HG02642 (cell line): Measurements from ENCODE around the gene FZR1.
"Not testable (repeated sequence)": the region's sequence is repeated elsewhere in the genome, so short reads cannot be mapped to it uniquely, and the experiment has no call there.

Experiments used
- ATAC-seq: cut with Tn5 transposase; IDR thresholded peaks from one replicate; pipeline ENCODE4 v1.9.1; 2021; ENCODE audit warnings: mild to moderate bottlenecking; ENCODE audit not compliant: unreplicated experiment, poor library complexity

The FZR1 gene

DNA sequence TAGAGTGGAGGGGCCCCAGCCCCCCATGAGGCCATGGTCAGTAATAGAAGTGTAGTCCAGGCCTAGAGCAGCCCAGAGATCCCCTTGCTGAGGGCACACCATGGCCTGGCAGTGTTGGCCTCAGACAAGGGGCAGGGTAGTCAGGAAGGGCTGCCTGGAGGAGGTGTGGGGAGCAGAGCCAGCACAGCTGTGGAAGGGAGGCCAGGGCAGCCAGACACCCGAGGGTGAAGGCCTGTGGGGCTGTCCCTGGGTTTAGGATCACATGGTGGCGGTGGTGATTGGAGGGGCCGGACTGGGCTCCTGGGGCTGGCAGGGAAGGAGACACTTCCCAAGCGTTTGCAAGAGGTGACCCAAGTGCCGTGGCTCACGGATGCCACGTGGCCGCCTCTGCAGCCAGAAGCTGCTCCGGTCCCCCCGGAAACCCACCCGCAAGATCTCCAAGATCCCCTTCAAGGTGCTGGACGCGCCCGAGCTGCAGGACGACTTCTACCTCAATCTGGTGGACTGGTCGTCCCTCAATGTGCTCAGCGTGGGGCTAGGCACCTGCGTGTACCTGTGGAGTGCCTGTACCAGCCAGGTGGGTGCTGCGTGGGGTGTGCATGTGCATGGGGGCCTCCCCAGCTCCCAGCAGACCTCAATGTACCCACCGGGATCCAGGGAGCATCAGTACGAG lies 21.3 kb downstream of the FZR1 start:
- ATAC-seq, result no peak

GRCh38 chr19:3528080-3528479 lies 22.0 kb downstream of the FZR1 start:
- no peak for ATAC-seq

DNA sequence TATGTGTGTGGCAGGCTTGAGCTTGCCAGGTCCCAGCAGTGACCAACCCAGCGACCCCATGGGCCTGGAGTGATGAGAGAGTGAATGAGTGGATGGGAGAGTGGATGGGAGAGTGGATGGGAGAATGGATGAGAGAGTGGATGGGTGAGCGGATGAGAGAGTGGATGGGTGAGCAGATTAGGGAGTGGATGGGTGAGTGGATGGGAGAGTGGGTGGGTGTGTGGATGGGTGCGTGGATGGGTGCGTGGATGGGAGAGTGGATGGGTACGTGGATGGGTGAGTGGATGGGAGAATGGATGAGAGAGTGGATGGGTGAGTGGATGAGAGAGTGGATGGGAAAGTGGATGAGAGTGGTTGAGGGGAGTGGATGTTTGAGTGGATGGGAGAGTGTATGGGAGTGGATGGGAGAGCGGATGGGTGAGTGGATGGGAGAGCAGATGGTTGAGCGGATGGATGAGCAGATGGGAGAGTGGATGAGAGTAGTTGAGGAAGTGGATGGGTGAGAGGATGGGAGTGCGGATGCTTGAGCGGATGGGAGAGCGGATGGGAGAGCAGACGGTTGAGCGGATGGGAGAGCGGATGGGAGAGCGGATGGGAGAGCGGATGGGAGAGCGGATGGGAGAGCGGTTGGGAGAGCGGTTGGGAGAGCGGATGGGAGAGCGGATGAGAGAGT lies 22.6 kb downstream of the FZR1 start:
- no peak for ATAC-seq

GRCh38 chr19:3529299-3529698 lies 23.2 kb downstream of the FZR1 start:
- not testable (repeated sequence) for ATAC-seq

GRCh38 chr19:3530389-3530788 lies 24.3 kb downstream of the FZR1 start:
- no peak for ATAC-seq

DNA sequence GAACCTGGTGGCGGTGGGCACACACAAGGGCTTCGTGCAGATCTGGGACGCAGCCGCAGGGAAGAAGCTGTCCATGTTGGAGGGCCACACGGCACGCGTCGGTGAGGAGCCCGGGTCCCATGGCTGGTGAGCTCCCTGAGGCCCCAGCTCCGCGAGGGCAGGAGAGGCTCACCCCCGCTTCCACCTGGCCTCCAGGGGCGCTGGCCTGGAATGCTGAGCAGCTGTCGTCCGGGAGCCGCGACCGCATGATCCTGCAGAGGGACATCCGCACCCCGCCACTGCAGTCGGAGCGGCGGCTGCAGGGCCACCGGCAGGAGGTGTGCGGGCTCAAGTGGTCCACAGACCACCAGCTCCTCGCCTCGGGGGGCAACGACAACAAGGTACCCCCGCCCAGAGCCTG lies 25.6 kb downstream of the FZR1 start:
- no peak for ATAC-seq

DNA sequence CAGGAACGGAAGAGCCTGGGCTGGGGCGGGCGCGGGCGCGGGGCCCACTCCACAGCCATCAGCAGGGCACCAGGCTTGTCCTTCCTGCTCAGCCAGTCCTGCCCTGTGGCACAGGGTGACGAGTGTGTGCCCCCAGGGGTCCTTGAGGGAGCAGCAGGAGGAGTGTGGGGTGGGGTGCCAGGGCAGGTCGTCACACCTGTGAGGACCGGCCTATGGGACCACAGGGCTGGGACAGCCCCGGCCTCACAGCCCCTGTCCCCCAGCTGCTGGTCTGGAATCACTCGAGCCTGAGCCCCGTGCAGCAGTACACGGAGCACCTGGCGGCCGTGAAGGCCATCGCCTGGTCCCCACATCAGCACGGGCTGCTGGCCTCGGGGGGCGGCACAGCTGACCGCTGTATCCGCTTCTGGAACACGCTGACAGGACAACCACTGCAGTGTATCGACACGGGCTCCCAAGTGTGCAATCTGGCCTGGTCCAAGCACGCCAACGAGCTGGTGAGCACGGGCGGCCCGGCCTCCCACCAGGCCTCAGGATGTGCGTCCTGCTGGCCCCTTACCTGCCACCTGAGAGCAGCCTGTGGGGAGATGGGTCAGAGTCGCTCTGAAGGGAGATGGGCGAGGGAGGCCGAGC lies 26.2 kb downstream of the FZR1 start:
- ATAC-seq, result no peak

- ATAC-seq, result no peak
These were observed 26.9 kb downstream of the FZR1 start for GRCh38 chr19:3533033-3533432.

DNA sequence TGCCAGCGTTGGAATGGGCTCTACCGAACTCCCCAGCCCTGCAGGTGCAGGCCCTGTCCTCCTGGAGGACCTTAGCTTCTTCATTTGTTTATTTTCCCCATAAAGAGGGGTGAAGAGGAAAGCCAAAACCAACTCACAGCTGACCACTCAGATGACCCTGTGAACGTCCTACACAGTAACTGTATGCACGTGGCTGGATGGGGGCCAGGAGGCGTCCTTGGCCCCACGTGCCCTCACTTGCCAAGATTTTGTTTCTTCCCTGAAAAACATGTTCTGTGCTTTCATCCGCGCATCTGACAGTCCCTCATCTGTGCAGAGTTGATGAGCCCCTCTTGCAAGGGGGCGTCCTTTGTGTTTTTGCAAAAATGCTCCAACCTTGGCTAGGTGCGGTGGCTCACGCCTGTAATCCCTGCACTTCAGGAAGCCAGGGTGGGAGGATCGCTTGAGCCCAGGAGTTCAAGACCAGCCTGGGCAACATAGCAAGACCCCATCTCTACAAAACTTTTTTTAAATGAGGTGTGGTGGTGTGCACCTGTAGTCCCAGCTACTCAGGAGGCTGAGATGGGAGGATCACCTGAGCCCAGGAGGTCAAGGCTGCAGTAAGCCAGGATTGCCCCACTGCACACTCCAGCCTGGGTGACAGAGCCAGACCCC lies 27.6 kb downstream of the FZR1 start:
- no peak for ATAC-seq

DNA sequence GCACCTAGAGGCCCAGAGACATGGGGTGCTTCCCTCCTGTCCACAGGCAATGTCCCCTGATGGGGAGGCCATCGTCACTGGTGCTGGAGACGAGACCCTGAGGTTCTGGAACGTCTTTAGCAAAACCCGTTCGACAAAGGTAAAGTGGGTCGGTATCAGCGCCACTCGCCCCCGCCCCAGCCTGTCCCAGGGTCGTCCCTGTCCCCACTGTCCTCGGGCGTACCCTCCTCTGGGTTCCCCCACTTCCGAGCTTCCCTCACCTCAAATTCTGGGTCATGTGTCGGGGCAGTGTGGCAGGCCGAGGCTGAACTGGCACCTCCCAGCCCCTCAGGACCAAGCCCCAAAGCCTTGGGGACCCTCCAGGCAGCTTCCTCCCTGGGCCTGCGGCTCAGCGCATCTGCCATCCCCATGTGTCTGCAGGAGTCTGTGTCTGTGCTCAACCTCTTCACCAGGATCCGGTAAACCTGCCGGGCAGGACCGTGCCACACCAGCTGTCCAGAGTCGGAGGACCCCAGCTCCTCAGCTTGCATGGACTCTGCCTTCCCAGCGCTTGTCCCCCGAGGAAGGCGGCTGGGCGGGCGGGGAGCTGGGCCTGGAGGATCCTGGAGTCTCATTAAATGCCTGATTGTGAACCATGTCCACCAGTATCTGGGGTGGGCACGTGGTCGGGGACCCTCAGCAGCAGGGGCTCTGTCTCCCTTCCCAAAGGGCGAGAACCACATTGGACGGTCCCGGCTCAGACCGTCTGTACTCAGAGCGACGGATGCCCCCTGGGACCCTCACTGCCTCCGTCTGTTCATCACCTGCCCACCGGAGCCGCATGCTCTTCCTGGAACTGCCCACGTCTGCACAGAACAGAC lies 28.5 kb downstream of the FZR1 start:
- no peak for ATAC-seq

- no peak for ATAC-seq
These were observed 29.1 kb downstream of the FZR1 start for GRCh38 chr19:3535235-3535535.

GRCh38 chr19:3535563-3535965 lies 29.5 kb downstream of the FZR1 start:
- no peak for ATAC-seq

- no peak for ATAC-seq
These were observed 29.9 kb downstream of the FZR1 start for GRCh38 chr19:3535981-3536380.

GRCh38 chr19:3536429-3537100 lies 30.5 kb downstream of the FZR1 start:
- ATAC-seq, result no peak

GRCh38 chr19:3537101-3537437 lies 31.0 kb downstream of the FZR1 start:
- no peak for ATAC-seq

DNA sequence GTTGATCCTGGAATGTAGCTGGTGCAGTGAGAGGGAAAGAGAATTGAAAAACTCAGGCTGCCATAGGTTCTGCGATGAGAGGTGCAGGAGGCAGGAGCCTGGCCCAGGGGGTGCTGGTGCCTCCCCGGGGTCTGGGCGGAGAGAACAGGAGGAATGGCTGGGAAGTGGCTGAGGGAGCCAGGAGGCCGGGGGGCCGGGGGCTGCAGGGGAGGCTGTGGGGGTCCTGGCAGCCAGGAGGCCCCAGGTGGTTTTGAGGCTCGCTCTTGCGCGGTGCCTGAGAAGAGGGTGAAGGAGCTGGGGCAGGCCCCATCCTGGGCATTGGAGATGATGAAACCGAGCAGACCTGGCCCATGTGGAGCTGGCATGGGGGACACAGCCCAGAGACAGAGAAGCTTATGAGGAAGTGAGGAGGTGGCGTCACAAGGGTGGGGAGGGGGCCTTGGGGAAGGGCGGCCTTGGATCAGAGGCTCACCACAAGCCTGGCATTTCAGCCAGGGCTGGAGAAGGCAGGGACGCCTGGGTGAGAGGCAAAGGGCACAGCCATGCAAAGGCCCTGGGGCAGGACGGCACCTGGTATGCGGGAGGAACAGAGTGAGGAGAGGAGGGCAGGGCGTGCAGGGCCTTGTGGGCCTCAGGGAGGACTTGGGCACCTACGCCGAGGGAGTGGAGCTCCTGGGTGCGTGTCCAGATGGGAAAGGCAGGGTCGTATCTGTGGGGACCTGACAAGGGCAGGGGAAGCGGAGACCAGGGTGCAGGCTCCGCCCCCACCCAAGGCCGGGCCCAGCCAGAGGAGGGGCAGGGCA lies 31.5 kb downstream of the FZR1 start:
- ATAC-seq, result no peak

- no peak for ATAC-seq
These were observed 32.3 kb downstream of the FZR1 start for GRCh38 chr19:3538258-3538929.

DNA sequence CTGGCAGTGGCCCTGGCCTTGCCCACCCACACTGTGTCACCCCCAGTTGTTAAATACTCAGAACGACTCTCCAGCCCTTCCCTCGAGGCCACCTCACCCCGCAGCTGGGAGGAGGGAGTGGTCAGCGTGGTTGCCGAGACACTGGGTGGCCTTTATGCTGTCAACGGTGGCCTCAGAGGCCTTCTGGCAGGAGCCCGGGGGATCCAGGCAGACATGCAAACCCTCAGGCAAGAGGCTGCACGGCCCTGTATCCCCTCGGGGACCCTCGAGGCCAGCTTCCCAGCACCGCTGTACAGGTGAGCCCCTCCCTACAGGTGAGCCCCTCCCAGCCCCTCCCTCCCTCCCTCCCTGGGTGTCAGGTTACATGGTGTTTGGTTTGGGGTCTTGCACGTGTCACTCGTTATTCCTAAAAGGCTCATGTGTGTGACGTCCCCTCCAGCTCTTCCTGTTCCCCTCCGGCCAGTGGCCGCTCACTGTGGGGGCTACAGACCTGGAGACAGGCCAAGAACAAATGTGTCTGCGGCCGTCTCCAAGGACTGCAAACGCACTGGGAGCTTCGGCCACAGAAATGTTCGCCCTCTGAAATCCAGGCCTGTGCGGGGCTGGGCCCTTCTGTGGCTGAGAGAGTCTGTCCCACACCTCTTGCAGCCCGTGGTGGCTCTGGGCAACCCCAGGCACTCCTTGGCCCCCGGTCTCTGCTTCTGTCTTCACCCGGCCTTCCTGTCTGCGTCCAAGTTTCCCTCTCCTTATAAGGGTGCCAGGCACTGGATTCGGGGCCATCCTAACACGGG lies 33.0 kb downstream of the FZR1 start, which contains the start of gene TEKTIP1:
Gene TEKTIP1, plus strand, starts transcription at position 210 of the 791 bp plus-strand sequence. Its CDS starts 4 bp downstream, at position 214.
- ATAC-seq, result no peak
